GM19455 (cell line): ENCODE data around the gene RCSD1.
A peak's percentile ranks its signal among the peaks of the same experiment; 100 is the strongest.

Source experiments
- ATAC-seq: cut with Tn5 transposase; IDR thresholded peaks from one replicate; pipeline ENCODE4 v1.9.1; 2021; ENCODE audit not compliant: unreplicated experiment

Gene RCSD1

DNA sequence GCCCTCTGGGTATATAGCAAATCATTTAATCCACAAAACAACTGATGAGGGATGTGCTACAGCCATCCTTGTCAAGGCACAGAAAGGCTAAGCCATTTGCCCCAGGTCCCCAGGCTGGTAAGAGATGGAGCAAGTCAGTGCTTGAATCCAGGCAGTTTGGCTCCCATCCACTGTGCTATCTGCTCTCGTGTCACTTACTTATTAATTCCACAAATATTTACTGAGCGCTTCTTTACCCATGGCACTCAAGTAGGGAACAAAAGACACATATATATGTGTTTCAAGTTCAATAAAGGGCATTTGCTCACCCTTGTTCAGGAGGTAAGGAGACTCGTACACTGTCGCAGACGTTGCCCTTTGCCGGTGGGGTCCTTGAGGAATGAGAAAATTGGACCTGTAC, 53.2 kb downstream of the RCSD1 start:
- no peak for ATAC-seq

DNA sequence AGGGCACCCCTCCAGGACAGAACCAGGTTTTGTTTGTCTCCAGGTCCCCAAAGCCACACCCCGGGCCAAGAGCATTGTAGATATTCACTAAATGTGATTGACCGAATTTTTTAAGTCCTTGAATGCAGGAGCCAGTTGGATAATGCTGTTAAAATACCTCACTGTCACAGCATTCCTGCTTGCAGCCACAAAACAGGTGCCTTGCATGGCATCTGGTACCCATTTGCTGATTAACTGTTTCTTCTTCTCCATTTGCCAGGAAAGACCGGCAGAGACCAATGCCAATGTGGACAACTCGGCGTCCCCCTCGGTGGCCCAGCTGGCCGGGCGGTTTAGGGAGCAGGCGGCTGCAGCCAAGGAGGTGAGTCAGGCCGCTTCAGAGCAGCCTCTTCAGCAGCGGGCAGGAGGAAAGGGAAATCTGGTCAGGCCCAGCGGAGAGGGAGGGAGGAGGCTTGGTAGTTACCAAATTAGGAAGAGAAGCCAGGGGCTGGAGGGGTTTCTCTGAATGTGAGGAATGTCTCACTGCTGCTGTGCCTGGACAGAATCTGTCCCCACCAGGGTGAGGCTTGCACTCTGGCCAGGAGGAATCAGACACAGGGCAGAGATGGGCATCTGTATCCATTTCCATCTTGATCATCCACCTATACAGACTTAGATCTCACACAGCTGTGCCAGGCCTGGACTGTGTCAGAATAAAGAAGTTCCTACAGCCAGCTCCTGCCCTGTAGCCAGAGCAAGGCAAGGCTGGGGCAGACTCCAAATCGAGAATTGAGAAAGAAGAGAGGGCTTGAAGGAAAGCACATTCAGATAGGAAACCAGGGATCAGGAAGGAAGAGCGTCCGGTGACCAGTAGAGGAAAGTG, 53.8 kb downstream of the RCSD1 start:
- ATAC-seq, result no peak

DNA sequence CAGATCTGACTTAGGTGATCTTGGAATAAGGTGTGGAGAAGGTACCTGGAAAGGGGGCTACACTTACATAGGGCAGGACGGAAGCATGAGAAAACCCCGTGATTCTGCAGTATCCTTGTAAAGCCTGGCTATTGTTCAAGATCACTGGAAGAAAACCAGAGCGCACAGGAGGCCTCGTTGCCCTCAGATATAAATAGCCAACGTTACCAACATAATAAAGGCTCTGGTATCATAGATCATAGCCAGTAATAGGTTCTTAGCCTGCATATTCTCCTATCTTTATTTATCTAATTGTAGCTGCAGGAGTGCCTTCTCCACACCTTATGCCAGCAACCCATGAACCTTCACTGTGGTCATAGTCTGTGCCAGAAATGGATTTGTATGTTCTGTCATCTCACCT, 55.8 kb downstream of the RCSD1 start:
- no peak for ATAC-seq

DNA sequence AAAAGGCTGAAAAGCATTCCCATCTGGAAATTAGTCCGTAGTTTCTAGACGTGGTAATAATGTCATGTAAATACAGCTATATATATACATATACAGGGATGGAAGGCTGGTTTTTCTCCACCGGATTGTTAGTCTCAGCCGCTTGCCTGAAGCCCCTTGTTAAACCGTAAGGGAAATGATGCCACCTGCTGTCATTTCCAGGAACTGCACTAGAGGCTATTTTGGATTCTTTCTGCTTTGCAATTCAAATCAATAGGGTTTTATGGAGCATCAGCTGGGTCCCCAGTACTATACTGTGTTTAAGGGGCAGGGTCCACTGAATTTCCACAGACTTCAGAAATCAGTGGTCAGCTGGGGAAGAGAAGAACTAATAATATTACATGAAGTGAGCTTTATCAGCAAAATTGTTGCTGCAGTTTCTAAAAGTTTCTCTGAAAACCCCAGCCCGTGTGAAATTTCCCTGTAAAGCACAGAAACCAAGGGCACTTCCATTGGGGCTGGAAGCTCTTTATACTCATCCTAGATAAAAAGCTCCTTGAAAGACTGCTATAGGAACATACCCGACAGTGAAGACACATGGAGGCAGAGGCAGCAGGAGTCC, 58.0 kb downstream of the RCSD1 start:
- ATAC-seq, result no peak

DNA sequence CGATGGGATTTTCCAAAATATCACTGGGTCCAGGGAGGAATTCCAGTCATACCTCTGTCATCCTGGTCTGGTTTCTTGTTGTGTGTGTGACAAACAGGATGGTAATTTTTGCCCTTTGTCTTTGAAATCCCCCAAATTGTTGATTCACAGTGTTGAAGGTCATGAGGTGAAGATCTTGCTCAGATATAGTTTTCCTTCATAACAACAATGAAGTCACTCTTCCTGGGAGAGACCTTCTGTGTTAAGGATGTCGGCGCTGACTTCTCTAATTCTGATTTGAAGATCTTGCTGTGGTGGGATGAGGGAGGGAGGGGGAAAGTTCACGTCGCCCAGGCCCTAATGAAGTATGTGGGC, 59.5 kb downstream of the RCSD1 start:
- no peak for ATAC-seq

DNA sequence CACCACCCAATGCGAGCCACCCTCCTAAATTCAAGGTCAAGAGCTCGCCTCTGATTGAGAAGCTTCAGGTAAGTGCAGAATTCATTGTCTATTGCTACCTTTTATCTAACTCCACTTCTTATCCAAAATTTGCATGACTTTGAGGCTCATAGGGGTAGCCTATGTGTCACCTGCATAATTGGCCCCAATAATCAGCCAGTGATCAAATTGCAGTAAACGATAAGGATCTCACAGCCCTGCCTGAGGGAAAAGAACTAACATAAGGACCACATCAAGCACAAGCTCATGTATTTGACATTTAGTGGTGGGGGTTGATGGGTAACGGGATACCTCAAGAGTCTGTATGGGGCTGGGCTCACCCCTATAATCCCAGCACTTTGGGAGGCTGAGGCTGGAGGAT, 60.0 kb downstream of the RCSD1 start:
- no peak for ATAC-seq

DNA sequence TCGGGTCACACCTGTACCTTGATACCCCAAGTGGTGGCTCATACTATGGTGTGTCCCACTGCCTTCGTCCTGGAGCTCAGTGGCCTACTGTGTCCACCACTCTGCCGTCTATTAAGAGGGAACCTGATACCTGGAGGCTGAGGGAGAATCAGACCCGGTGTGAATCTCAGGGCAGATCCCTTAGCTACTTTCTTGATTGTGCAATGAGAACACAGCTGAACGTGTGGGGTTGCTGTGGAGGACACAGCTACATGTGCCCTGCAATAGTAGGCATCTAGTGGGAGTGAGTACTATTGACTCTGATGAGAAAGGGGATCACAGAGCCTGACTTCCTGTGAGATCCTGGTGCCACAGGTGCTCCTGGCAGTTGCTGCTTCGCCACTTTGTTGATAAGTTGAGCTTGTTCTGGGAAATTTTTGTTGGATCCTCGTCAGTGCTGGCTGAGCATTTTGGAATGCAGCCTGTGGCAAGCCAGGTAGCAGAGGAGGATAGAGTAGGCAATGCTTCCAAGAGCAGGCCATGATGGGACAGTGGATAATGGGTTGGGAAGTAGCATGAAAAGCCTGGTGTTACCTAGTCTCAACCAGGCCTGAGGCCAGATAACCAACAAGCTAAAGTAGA, 63.5 kb downstream of the RCSD1 start:
- no peak for ATAC-seq

DNA sequence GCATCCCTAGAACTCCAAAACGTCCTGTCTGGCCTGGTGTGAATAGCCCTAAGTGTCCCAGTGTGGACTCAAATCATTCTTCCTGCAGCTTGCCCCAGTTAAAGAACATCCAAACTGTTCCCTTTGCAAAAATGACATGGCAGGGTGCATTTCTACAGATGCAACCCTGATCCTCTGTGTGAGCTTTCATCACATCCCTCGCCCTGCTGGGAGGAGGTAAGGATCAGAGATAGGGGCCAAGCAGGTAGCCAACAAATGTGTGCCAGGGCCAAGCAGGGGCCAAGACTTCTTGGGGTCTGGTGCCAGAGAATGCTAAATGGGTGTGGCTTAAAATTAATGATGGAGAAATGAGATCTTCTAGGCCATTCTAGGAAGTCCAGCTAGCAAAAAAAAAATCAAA, 64.7 kb downstream of the RCSD1 start:
- no peak for ATAC-seq

DNA sequence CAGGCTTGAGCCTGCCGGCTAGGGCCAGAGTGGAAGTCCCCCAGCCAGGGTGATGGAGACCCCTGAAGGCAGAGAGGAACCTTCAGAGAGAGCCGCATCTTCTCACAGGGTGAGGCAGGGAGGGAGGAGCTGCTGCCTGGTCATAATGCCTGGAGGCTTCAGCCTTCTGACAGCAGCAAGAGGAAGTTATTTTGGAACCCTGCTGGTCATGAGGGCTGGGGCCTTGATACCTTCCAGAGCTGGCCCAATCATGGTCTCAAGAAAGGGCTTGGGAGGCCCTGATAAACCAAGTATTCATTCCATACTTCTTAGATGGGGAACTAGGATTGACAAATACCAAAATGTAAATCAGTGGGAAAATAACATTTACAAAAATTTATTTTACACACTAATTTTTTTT, 65.1 kb downstream of the RCSD1 start:
- ATAC-seq, result no peak

DNA sequence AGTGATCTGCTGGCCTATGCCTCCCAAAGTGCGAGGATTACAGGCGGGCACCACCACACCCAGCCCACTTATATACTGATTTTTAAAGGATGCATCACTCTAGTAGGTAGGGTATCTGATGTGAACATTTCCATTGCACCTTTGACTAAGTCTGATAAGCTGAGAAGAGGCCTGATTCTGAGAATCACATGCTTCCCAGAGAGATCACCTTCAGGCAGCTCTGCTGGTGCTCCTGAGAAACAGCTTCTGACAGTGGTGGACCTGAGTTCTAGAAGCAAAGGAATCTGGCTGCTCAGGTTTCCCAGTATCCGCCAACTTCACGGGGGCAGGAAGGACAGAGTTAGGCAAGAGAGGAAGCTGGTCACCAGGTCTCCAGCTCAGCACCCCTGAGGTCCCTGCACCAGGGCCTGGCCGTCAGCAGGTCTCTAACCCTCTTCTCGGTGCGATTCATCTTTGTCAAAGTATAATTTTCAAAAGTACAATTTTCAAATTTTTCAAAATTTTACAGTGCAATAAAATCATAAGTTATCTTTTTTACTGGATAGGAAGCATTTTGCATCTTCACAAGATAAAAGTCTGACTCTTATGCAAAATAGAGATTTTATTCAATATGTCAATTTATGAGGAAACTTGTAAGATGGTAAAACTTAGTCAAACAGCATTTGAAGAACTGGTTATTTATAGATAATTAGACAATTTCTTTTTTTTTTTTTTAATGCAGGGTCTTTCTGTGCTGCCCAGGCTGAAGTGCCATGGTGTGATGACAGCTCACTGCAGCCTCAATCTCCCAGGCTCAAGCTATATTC, 65.9 kb downstream of the RCSD1 start:
- no peak for ATAC-seq

DNA sequence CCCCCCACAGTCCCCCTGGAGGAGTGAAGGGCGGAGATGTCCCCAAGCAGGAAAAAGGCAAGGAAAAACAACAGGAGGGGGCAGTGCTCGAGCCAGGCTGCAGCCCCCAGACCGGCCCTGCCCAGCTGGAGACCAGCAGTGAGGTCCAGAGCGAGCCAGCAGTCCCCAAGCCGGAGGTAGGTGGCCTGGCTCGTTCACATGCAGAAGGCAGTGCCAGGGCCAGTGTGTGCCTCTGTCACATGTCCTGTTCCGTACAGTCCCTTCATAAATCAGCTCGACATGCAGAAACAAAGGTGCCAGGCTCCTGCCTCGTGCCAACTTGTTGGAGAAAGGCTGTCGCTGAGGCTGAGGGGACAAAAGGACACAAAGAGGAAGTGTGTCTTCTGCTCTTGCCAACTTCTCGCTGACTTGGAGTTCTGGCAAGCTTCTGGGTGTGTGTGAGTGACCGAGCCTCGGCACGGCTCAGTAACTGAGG, 67.7 kb downstream of the RCSD1 start:
- ATAC-seq, result no peak

DNA sequence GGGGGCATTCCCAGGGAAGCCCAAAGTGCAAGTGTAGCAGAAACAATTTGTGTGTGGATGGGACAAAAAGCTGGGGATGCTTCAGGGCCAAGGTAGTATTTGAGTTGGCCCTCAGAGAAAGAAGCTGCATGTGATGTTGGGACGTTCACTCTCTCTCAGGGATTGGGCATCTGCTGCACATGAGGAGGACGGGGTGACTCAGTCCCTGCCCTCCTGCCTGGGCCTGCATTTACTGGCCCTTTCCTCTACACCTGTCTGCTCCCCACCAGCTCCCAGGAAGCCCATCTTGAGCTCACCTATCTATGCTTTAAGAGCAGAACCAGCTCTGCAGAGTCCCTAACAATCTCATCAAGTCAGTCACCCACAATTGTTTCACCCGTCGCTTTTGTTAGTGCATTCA, 68.3 kb downstream of the RCSD1 start:
- no peak for ATAC-seq

DNA sequence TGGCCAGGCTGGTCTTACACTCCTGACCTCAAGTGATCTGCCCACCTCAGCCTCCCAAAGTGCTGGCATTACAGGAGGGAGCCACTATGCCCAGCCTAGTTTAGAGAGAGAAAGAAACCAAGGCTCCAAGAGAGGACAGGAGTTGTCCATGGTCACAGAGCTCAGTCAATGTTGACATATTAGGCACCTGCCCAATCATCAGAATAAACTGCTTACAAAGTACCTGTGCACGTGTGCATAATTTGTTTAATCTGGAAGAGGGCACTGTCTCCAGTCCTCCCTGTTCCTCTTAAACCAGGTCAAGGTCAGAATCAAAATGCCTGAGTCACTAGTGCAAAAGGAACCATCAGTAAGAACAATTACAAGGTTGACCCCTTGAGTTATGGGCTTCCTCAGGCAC, 71.5 kb downstream of the RCSD1 start:
- ATAC-seq, result no peak

DNA sequence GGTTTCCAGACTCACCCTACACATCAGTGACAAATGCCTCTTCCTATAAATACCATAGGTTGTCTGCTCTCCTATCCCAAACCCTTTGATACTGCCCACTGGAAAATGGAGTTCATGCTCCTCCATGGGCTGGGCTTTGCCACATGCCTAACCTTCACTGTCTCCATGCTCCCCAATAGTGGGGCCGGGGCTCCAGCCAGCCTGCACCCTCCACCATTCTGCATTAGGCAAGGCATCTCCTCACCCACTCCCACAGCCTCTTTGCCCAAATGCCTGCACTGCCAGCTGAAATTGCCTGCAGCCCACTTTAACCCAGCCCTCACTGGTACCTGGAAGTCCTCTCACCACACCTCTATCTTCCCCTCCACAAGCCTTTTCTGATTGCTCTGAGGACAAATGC, 73.5 kb downstream of the RCSD1 start:
- ATAC-seq, result no peak

DNA sequence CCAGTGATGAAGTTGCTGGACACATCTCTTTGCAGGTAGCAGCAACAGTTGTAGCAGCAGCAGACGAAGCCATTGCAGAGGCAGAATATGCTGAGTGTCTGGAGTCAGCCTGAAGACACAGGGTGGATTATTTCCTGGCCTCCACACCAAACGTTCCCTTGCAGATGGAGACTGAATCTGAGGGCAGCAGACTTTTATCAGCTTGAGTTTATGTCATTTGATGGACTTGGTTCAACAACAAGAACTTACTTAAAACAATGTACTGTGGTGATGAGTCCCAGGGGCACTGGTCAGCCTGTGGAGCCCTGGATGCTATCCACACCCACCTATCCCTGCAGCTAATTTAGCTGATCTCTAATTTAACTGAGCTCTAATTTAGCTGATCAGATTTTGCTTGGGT, 74.7 kb downstream of the RCSD1 start:
- no peak for ATAC-seq

DNA sequence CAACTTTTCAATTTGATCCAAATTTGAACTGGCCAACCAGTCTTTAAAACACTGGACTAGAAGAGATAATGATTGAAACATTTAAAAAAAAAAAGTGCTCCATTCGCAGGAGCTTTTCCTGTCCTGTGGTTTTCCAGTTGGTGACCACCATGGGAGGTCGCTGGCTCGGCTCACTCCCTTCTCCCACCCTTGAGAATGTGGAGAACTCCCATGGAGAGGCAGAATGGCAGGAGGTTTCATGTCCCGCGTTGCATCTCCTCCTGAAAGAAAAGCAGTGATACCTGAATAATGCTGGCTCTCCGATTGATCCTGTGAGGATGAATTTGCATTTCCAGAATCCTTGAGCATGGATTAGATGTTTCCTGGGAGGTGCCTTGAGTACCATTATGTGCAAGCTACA, 75.2 kb downstream of the RCSD1 start:
- ATAC-seq, result no peak

DNA sequence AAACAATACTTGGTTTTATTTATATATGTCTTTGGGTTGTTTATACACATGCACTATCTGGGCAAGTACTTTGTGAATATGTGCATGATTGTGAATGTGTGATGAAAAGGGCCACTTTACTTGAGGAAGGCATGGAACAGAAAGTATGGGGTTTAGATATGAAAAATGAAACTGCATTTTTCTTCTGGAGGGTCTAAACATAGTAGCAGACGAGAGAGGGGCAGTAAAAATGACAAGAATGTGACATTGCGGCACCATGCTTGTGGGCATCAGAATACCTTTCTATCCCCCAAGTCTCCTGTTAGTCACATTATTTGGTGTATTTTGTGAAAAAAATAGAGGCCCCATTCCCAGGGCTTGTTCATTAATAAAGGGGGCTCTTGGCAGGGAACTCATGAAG, 76.3 kb downstream of the RCSD1 start:
- ATAC-seq, result no peak

DNA sequence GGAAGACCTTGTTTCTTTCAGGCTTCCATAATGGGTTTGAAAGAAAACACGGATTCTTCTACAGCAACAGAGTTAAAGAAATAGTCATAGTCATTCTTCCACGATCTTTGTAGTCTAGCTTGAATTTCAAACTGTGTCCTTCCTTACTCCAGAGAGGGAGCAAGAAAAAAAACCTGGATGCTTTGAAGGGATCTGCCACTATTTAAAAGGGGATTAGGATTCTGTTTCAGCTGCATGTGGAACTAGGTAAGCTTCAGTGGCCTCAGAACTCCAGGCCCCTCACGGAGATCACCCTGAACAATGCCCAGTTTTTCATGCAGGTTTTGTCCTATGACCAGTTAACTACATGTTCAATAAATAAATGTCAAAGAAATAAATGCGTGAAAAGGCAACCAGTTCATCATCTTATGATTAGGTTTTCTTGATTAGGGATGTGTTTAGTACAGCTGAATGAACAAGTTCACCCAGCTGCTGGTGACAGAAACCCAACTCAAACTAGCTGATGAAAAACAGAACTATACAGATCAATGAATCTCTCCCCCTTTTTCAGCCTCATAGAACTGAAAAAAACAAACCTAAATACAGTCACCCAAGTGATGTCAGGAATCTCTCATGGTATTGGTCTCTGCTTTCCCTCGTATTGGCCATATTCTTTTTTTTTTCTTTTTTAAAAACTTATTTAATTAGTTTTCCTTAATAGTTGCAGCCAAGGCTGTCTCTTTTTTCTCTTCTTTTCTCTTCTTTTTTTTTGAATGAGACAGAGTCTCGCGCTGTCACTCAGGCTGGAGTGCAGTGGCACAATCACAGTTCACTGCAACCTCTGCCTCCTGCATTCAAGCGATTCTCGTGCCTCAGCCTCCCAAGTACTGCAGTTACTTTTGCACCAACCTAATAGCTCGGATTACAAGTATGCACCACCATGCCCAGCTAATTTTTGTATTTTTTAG, 77.2 kb downstream of the RCSD1 start:
- ATAC-seq, result peak; percentile 52

DNA sequence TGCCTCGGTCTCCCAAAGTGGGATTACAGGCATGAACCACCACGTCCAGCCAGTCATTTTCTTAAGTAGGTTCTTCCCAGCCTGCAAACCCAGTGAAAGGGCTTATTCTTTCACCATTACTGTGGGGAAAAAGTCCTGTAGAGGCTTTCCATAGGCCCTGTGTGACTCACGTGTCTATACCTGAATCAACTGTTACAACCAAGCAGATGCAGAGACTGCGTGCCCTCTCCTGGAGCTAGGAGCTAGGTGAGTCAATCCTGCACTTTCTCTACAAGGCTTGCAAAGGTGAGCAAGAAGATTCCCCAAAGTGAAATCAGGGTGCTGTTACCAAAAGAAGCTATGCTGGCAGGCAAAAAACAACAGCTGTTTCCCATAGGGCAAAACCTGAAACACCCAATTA, 77.9 kb downstream of the RCSD1 start:
- no peak for ATAC-seq

DNA sequence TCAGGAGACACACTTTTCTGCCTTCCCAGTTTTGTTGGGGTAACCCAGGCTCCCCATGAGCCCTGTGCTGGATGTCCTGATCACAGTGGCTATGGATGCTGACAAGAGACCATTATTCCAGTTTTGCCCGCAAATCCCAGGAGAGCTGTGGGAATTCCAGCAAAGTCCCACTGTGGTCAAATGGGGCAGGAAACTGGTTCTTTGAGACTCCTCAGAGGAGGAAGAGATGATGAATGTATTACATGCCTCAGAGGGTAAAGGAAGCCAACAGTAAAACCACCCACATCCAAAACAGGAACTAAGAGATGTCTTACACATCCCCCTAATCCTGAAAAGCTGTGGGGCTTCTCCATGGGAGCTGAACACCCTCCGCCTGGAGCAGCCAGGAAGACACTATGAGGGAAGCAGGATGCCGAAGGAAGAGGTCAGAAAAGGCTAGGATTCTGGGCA, 78.9 kb downstream of the RCSD1 start:
- no peak for ATAC-seq
